ENCODE data around the gene WIF1.

The WIF1 gene

GRCh38 chr12:65093606-65094005 is 27.5 kb downstream of the WIF1 start:
- Histone ChIP-seq H3K27ac (no peak overlapping the region), H3K9me3 (ENCODE audit: control insufficient read depth, low read length) (no peaks in the 10 kb centered on the region), H3K36me3 (ENCODE audit: control insufficient read depth, insufficient read depth, low read length) (no peaks in the 10 kb centered on the region), H3K27me3 (ENCODE audit: control insufficient read depth, insufficient read depth, low read length) (peaks cover 5% of the 10 kb centered on the region), H2AFZ (no peak overlapping the region), H3K9ac (no peak overlapping the region), H3K4me3 (ENCODE audit: low read depth, low read length) (no peak overlapping the region), H3K4me1 (no peaks in the 10 kb centered on the region), H3K4me2 (ENCODE audit: low read length) (no peak overlapping the region), H3K79me2 (no peaks in the 10 kb centered on the region)
- no peak for TF ChIP-seq CTCF (IDR thresholded peaks at IDR 0.05)

DNA sequence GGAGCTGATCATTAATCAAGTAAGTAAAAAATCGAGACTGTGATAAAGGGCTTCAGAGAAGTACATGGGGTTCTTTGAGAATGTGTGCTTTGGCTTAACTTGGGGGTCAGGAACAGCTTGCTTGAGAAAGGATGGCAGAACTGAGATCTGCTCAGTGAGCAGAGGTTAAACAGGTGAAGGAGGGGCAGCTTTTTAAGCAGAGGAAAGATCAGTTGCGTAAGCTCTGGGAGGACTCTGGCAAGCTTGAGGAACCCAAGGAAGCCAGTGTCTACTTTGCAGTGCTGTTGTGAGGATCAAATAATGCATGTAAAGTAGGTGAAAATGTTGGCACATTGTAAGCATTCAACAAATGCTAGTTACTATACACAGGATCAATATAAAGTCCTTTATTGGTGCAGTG is 30.6 kb downstream of the WIF1 start:
- H3K27ac ChIP-seq, result no peak overlapping the region
- no peak overlapping the region for H3K4me2 ChIP-seq (ENCODE audit: low read length)
- H3K36me3 ChIP-seq (ENCODE audit: control insufficient read depth, insufficient read depth, low read length), result no peaks in the 10 kb centered on the region
- H3K9me3 ChIP-seq (ENCODE audit: control insufficient read depth, low read length), result no peaks in the 10 kb centered on the region
- H3K27me3 ChIP-seq (ENCODE audit: control insufficient read depth, insufficient read depth, low read length), result peaks cover 5% of the 10 kb centered on the region
- no peak for TF ChIP-seq CTCF (IDR thresholded peaks at IDR 0.05)
- no peak overlapping the region for H2AFZ ChIP-seq
- no peak overlapping the region for H3K4me3 ChIP-seq (ENCODE audit: low read depth, low read length)
- no peaks in the 10 kb centered on the region for H3K4me1 ChIP-seq
- H3K9ac ChIP-seq, result no peak overlapping the region
- H3K79me2 ChIP-seq, result no peaks in the 10 kb centered on the region

- Histone ChIP-seq H3K4me3 (ENCODE audit: low read depth, low read length) (no peak overlapping the region), H3K27ac (no peak overlapping the region), H3K4me2 (ENCODE audit: low read length) (no peak overlapping the region), H3K36me3 (ENCODE audit: control insufficient read depth, insufficient read depth, low read length) (no peaks in the 10 kb centered on the region), H3K9me3 (ENCODE audit: control insufficient read depth, low read length) (no peaks in the 10 kb centered on the region), H2AFZ (no peak overlapping the region), H3K4me1 (no peaks in the 10 kb centered on the region), H3K9ac (no peak overlapping the region), H3K79me2 (no peaks in the 10 kb centered on the region), H3K27me3 (ENCODE audit: control insufficient read depth, insufficient read depth, low read length) (peaks cover 5% of the 10 kb centered on the region)
- TF ChIP-seq CTCF (IDR thresholded peaks at IDR 0.05), result no peak
Measured at GRCh38 chr12:65086236-65086635, 34.9 kb downstream of the WIF1 start.

- H3K9me3 ChIP-seq (ENCODE audit: control insufficient read depth, low read length), result no peaks in the 10 kb centered on the region
- no peak overlapping the region for H3K4me2 ChIP-seq (ENCODE audit: low read length)
- no peak overlapping the region for H3K27ac ChIP-seq
- H3K36me3 ChIP-seq (ENCODE audit: control insufficient read depth, insufficient read depth, low read length), result no peaks in the 10 kb centered on the region
- no peak for TF ChIP-seq CTCF (IDR thresholded peaks at IDR 0.05)
- no peak overlapping the region for H3K4me3 ChIP-seq (ENCODE audit: low read depth, low read length)
- H2AFZ ChIP-seq, result no peak overlapping the region
- no peaks in the 10 kb centered on the region for H3K27me3 ChIP-seq (ENCODE audit: control insufficient read depth, insufficient read depth, low read length)
- no peaks in the 10 kb centered on the region for H3K4me1 ChIP-seq
- H3K9ac ChIP-seq, result no peak overlapping the region
- H3K79me2 ChIP-seq, result no peaks in the 10 kb centered on the region
Measured at GRCh38 chr12:65084579-65084978, 36.5 kb downstream of the WIF1 start.

DNA sequence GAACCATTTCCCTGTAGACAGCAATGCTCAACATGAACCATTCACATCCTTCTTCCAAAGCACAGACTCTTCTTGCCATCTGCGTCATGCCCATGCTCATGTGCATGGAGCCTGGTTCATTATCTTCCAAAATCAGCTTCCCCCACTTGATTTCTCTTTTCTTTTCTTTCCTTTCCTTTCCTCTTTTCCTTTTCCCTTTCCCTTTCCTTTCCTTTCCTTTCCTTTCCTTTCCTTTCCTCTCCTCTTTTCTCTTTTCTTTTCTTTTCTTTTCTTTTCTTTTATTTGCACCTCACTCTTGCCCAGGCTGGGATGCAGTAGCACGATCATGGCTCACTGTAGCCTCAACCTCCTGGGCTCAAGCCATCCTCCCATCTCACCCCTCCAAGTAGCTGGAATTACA is 37.5 kb downstream of the WIF1 start:
- H3K36me3 ChIP-seq (ENCODE audit: control insufficient read depth, insufficient read depth, low read length), result no peaks in the 10 kb centered on the region
- H3K4me2 ChIP-seq (ENCODE audit: low read length), result no peak overlapping the region
- H3K27ac ChIP-seq, result no peak overlapping the region
- H3K27me3 ChIP-seq (ENCODE audit: control insufficient read depth, insufficient read depth, low read length), result no peaks in the 10 kb centered on the region
- no peak overlapping the region for H3K4me3 ChIP-seq (ENCODE audit: low read depth, low read length)
- H3K9ac ChIP-seq, result no peak overlapping the region
- H3K79me2 ChIP-seq, result no peaks in the 10 kb centered on the region
- H3K4me1 ChIP-seq, result no peaks in the 10 kb centered on the region
- no peak for TF ChIP-seq CTCF (IDR thresholded peaks at IDR 0.05)
- H2AFZ ChIP-seq, result no peak overlapping the region
- H3K9me3 ChIP-seq (ENCODE audit: control insufficient read depth, low read length), result no peaks in the 10 kb centered on the region
